Measurements from ENCODE around the gene ASTN1. TPM values are rescaled to one million over a fixed set of nuclear protein-coding genes. Genes with fewer than 3 reads are reported as not detected.

ASTN1 gene
- total RNA-seq, 2 donors from 2014 or later: 0.23 to 0.62 TPM

GRCh38 chr1:177014325-177014724 is 150.2 kb downstream of the ASTN1 start:
- Histone ChIP-seq H3K27ac (no peak overlapping the region), H3K27me3 (replicated peaks; ENCODE audit: insufficient read depth) (no peaks in the 10 kb centered on the region), H3K9me3 (no peaks in the 10 kb centered on the region), H3K4me1 (replicated peaks) (no peaks in the 10 kb centered on the region), H3K4me3 (no peak overlapping the region), H3K36me3 (no peaks in the 10 kb centered on the region)
- DNase-seq (ENCODE audit: low spot score): no peak
- intact Hi-C loops (cut with DNase I): no loop called here
- TF ChIP-seq CTCF (IDR thresholded peaks at IDR 0.05) (no peak), POLR2A (IDR thresholded peaks at IDR 0.05) (no peak), POLR2AphosphoS5 (IDR thresholded peaks at IDR 0.05) (no peak)
- WGBS: 42% methylated on average over 3 of the region's 3 CpGs

DNA sequence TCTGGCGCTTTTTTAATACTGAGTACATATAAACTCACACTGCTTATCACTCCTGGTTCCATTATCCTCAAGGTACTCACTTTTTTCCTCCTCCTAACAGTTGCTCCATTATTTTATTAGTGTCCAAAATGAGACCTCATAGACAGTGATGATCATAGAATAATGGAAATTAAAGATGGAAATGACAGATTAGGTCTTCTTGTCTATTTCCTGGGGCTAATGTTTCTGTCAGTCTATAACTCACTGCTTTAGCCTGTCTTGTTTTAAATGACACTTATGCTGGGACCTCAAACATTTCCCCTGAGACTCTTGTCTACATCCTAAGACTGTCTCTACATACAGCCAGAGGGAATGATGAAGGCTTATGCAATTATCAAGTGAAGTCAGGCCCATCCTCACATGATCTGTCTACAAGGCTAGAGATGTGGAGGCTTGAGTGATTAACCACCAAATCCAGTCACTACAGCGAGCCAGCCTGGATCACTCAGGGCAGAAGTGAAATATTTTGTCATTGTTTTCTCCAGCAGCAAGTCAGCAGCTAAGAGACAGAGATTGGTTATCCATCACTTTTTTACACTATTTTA is 152.1 kb downstream of the ASTN1 start:
- no peak for DNase-seq (ENCODE audit: low spot score)
- Histone ChIP-seq H3K4me3 (no peak overlapping the region), H3K9me3 (no peaks in the 10 kb centered on the region), H3K4me1 (replicated peaks) (no peaks in the 10 kb centered on the region), H3K36me3 (no peaks in the 10 kb centered on the region), H3K27me3 (replicated peaks; ENCODE audit: insufficient read depth) (no peaks in the 10 kb centered on the region), H3K27ac (no peak overlapping the region)
- intact Hi-C loops (cut with DNase I): no loop called here
- TF ChIP-seq POLR2A (IDR thresholded peaks at IDR 0.05): no peak
- WGBS: 53% methylated on average over 2 of the region's 2 CpGs

DNA sequence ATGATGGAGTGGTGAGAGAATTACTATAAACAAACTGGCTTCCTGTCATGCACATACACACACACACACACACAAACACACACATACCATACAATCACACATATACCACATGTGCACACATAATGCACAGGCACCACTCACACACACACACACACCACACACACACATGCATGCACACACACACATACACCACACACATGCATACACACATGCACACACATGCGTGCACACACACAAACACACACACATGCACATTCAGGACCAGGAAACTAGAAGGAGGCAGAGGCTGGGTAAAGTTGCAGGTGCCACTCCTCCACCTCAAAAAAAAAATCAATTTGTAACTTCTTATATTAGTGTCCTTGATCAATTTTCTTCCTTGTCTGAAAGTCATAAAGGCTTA is 153.0 kb downstream of the ASTN1 start:
- Histone ChIP-seq H3K27me3 (replicated peaks; ENCODE audit: insufficient read depth) (no peaks in the 10 kb centered on the region), H3K36me3 (no peaks in the 10 kb centered on the region), H3K4me1 (replicated peaks) (no peaks in the 10 kb centered on the region), H3K27ac (no peak overlapping the region), H3K9me3 (no peaks in the 10 kb centered on the region), H3K4me3 (no peak overlapping the region)
- no peak for TF ChIP-seq CTCF (IDR thresholded peaks at IDR 0.05)
- TF ChIP-seq POLR2A (IDR thresholded peaks at IDR 0.05): no peak
- no peak for TF ChIP-seq POLR2AphosphoS5 (IDR thresholded peaks at IDR 0.05)
- intact Hi-C loops (cut with DNase I): no loop called here
- DNase-seq (ENCODE audit: low spot score): no peak
- WGBS: 93% methylated on average over 1 of the region's 1 CpG

DNA sequence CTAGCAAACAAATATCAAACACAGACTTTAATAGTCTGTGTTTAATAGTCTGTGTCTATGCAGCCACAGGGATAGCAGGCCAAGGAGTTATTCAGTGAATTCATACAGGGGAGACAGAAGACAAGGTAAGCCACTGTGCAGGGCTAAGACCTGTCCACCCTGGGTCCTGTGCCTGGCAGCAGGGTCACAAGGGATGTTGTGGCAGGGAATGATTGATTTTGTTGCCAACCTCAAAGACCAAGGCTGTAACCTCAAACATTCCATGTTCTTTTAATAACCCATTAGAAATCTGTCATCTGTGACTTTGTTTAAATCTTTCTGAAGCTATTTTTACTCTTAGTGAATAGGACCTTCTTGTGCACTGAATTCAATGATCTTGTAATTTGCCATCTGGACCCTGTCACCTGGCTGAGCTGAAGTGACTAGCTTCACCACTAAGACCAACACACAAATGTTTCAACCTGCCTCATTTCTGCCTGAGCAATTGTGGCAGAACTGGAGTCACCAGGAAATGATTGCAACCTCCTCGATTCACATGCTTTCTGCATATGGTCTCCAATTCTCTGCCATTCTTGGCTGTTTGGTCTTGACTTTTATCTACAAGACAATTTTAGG is 154.2 kb downstream of the ASTN1 start:
- WGBS: 59% methylated on average over 1 of the region's 1 CpG
- DNase-seq (ENCODE audit: low spot score): no peak
- H3K4me1 ChIP-seq (replicated peaks): no peaks in the 10 kb centered on the region
- intact Hi-C loops (cut with DNase I): no loop called here
- H3K27ac ChIP-seq: no peak overlapping the region
- H3K36me3 ChIP-seq: no peaks in the 10 kb centered on the region
- TF ChIP-seq POLR2A (IDR thresholded peaks at IDR 0.05) (no peak), POLR2AphosphoS5 (IDR thresholded peaks at IDR 0.05) (no peak), CTCF (IDR thresholded peaks at IDR 0.05) (no peak)
- H3K9me3 ChIP-seq: no peaks in the 10 kb centered on the region
- H3K4me3 ChIP-seq: no peak overlapping the region
- no peaks in the 10 kb centered on the region for H3K27me3 ChIP-seq (replicated peaks; ENCODE audit: insufficient read depth)

GRCh38 chr1:177008653-177009052 is 155.9 kb downstream of the ASTN1 start:
- Histone ChIP-seq H3K4me3 (no peak overlapping the region), H3K4me1 (replicated peaks) (no peaks in the 10 kb centered on the region), H3K36me3 (no peaks in the 10 kb centered on the region), H3K27ac (no peak overlapping the region), H3K9me3 (no peaks in the 10 kb centered on the region), H3K27me3 (replicated peaks; ENCODE audit: insufficient read depth) (no peaks in the 10 kb centered on the region)
- no peak for DNase-seq (ENCODE audit: low spot score)
- TF ChIP-seq POLR2AphosphoS5 (IDR thresholded peaks at IDR 0.05): no peak
- TF ChIP-seq CTCF (IDR thresholded peaks at IDR 0.05): no peak
- TF ChIP-seq POLR2A (IDR thresholded peaks at IDR 0.05): no peak
- WGBS: 81% methylated on average over 3 of the region's 3 CpGs
- intact Hi-C loops (cut with DNase I): no loop called here
